HG02884 (cell line): Measurements from ENCODE around the gene FAM171A1.
A peak's percentile ranks its signal among the peaks of the same experiment; 100 is the strongest.

Experiments
- ATAC-seq: cut with Tn5 transposase; IDR thresholded peaks from one replicate; pipeline ENCODE4 v1.9.1; 2021; ENCODE audit warnings: mild to moderate bottlenecking, moderate library complexity; ENCODE audit not compliant: unreplicated experiment

The FAM171A1 gene

GRCh38 chr10:15253951-15254807 lies 116.9 kb downstream of the FAM171A1 start:
- ATAC-seq: peak; percentile 17

DNA sequence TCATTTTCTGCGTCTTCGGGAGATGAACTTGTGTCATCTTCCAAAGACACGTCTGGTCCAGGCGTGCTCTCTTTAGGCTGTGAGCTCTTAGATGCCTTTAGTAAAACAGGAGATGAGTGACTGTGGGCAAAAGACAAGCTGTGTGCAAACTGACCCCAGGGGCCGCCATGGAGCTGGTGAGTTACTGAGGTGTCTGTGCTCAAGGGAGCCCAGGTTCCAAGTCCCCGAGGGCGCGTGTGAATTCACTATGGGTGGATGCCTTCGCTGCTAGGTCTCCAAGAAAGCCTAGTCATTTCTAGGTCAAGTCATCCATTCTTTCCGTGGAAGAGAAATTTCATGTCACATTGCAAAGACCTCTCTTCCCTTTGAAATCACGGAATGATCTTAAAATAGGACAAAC lies 118.7 kb downstream of the FAM171A1 start:
- no peak for ATAC-seq

GRCh38 chr10:15251791-15252380 lies 119.2 kb downstream of the FAM171A1 start:
- ATAC-seq: no peak

- ATAC-seq: no peak
Measured at GRCh38 chr10:15245530-15245929, 125.6 kb downstream of the FAM171A1 start.

DNA sequence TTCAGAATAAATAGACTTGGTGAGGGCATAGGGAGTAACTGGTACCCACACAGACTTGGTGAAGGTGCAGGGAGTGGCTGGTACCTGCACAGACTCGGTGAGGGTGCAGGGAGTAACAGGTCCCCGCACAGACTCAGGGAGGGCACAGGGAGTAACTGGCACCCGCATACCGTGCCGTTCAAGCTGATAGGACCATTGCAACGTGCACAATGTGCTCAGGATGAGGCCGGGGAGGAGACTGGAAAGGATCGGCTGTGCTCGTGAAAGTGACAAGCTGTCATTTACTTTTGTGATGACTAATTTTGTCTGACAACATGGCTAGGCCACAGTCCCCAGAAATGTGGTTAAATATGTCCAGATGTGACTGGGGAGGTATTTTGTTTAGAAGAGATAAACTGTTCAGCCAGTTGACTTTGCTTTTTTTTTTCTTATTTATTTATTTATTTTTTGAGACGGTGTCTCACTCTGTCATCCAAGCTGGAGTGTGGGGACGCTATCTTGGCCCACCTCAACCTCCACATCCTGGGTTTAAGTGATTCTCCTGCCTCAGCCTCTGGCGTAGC lies 126.4 kb downstream of the FAM171A1 start:
- no peak for ATAC-seq

- ATAC-seq: no peak
Measured at GRCh38 chr10:15242261-15242840, 128.7 kb downstream of the FAM171A1 start.

- ATAC-seq: no peak
Measured at GRCh38 chr10:15241306-15241705, 129.8 kb downstream of the FAM171A1 start.

- no peak for ATAC-seq
Measured at GRCh38 chr10:15238555-15239335, 132.3 kb downstream of the FAM171A1 start.

- ATAC-seq: no peak
Measured at GRCh38 chr10:15237351-15237750, 133.7 kb downstream of the FAM171A1 start.

DNA sequence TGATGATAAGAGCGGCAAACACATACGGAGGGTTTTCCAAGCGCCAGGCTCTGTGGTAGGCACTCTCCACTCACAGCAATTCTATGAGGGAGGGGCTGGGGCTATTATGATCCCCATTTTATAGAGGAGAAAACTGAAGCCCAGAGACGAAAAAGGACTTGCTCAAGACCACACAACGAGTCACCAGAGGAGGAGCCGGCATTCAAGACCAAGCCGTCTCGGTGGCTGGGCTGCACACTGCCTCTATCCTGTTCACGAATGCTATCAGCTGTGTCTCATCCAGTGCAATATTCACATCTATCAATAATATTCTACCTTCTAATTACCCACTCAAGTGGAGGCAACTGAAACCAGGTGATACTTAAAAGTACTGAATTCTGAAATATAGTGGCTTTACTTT lies 134.7 kb downstream of the FAM171A1 start:
- ATAC-seq: no peak

DNA sequence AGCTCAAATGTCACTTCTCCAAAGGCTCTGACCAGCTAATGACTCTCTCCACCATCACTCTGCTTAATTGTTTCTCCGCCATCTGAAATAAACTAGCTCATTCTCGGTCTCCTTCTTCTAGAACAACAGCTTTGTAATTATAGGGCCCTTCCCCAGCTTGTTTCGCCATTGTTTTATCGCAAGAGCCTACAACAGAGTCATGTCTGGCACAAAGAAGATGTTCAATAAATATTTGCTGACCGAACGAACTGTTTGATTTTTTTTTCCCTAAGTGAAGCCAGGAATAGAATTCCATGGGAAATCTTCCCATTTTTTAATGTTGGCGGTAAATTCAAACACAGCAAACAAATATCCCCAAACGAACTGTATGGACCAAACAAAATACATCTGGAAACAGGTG lies 138.8 kb downstream of the FAM171A1 start:
- no peak for ATAC-seq

DNA sequence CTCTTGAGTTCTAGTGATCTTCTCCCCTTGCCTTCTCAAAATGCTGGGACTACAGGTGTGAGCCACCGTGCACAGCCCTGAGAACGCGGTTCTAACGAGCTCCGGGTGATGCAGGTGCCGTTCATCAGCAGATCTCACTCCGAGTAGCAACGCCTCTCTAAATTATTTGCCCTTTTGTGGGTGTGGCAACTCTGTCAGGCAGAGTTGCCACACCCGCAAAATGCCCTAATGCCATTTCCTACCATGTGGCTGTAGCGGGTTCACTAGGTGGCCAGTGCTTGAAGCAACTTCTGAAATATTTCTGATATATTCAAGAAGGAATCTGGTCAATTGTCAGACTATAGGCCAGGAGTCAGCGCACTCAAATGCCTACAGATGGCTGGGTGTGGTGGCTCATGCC lies 139.7 kb downstream of the FAM171A1 start:
- ATAC-seq: no peak

- ATAC-seq: no peak
Measured at GRCh38 chr10:15230257-15230656, 140.8 kb downstream of the FAM171A1 start.

DNA sequence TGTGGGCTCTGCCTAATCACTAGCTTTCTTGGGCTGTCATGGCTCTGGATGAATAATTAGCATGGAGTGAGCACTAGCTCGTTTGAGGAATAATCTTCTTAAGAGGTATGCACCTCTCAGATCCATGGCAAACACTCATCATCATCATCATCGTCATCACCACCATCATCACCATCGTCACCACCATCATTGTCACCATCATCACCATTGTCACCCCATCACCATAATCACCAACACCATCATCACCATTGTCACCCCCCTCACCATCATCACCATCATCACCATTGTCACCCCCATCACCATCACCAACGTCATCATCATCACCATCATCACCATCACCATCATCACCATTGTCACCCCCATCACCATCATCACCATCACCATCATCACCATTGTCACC lies 141.8 kb downstream of the FAM171A1 start:
- ATAC-seq: no peak

- ATAC-seq: no peak
Measured at GRCh38 chr10:15228426-15228825, 142.7 kb downstream of the FAM171A1 start.

DNA sequence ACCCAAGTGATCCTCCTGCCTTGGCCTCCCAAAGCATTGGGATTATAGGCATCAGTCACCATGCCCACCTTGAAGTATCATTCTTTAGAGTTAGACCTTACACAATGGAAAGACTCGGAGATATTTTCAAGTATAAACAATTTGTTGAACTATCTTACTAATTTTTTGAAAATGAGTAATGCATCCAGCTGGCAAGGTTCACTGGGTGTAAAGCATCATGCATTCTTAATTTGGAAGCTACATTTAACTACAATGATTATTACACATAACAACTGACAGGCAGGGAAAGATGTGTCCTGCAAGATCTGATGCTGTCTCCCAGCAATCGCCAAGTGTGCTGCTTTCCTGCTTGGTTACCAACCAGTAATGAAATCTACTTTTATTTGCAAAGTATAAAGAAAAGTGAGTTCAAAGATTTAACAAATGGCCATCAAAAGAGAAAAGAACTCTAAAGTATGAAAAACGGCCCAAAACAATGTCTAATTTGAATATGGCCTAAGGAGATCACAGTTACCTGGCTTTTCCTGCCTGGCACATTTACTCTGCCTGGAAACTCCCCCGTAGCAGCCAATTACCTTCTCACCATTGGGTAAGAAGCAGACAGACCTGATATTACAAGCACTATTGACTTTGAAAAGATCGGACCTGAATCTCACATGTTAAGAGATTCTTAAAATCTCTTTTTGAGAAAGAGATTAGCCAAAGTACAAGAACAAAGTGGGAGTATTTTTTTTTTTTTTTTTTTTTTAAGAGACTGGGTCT lies 143.3 kb downstream of the FAM171A1 start:
- no peak for ATAC-seq

DNA sequence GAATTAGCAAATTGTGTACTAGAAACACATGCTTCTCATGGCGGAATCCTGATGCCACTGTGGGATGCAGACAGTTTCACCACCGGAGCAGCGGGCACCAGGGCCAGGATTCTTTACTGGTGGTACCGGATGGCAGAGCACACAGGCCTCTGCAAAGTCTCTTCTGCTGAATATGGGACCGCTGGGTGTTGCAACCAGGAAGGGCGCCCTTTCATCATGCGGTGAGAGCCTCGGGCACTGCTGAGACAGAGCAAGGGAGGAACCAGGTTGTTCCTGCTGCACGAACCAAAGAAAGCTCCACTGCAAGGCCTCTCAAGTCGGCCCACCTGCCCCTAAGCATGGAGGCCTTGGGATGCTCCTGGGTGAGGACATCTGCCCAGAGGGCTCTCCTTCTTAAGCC lies 145.6 kb downstream of the FAM171A1 start:
- no peak for ATAC-seq

- no peak for ATAC-seq
Measured at GRCh38 chr10:15224948-15225347, 146.1 kb downstream of the FAM171A1 start.

DNA sequence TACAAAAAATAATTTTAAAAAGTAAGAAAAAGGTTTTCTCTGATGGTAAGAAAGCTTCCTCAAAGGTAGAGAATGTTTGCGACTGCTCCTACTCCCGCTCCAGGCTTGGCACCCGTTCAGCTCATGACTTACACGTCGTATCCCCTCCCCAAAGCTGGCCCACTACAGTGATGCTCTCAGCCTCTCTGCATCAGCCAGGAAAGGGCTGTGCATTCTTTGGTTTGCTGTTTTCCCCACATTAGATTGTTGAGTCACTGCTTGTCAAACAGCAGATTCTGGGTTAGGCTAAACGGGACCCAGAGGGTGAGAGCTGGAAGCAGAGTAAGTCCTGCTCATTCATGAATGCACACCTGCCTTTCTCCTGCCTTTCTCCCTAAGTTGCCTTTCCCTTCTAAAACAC lies 147.9 kb downstream of the FAM171A1 start:
- no peak for ATAC-seq

DNA sequence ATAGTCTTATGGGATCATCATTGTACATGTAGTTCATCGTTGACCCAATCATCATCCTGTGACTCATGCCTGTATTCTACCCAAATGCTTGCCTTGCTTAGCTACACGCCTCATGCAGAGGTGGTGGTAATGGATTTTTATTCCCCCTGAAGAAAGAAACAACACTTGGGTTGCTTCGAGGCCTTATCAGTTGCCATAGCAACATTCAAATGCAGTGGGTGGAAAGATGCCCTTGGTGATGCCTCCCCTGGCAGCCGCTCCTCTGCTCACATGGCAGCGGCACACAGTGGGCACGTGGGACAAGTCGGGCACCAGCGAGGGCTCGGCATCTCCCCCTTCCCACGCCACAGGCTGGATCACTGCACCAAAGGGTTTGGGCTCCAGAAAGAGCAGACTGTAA lies 148.6 kb downstream of the FAM171A1 start:
- no peak for ATAC-seq
